HG02763 (cell line): ENCODE measurements around the gene ATG14.
"Not testable (repeated sequence)": the region's sequence is repeated elsewhere in the genome, so short reads cannot be mapped to it uniquely, and the experiment has no call there.

Source experiments
- ATAC-seq: cut with Tn5 transposase; IDR thresholded peaks from one replicate; pipeline ENCODE4 v1.9.1; 2021; ENCODE audit warnings: mild to moderate bottlenecking, moderate library complexity; ENCODE audit not compliant: unreplicated experiment

ATG14 gene

DNA sequence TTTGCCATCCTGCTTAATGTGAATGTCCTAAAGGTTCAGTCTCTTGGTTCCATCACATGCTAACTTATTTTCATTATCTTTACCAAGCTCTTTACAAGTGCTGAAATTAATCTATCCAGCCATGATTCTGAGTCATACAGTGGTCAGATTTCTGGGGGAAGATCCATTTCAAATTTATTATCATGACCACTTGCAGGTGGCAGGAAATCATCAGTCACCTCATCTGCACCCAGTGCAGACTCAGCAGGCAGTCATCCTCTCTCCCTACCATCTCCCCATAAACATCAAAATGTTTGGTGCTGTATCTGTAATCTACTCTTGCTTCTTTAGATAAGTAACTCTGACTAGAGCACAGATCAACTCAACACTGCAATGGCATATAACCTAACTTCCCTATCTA, 23.5 kb downstream of the ATG14 start:
- ATAC-seq: no peak

DNA sequence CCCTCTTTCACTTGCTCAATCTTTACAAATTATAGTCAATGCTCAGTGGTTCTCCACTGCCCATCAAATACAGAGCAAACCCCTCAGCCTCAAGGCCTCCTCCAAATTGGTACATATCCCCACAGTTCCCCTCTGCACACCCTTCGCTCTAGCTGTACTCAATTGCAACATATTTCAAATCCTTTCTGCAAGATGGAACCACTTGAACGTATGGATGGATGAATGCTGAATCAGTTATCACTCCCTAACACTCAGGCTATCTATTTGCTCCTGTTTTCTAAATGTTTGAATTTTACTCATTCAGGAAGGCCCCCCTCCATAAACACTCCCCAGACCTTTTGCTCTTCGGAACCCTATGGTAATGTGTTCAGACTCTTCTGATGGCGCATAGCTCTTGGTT, 24.5 kb downstream of the ATG14 start:
- ATAC-seq: no peak

DNA sequence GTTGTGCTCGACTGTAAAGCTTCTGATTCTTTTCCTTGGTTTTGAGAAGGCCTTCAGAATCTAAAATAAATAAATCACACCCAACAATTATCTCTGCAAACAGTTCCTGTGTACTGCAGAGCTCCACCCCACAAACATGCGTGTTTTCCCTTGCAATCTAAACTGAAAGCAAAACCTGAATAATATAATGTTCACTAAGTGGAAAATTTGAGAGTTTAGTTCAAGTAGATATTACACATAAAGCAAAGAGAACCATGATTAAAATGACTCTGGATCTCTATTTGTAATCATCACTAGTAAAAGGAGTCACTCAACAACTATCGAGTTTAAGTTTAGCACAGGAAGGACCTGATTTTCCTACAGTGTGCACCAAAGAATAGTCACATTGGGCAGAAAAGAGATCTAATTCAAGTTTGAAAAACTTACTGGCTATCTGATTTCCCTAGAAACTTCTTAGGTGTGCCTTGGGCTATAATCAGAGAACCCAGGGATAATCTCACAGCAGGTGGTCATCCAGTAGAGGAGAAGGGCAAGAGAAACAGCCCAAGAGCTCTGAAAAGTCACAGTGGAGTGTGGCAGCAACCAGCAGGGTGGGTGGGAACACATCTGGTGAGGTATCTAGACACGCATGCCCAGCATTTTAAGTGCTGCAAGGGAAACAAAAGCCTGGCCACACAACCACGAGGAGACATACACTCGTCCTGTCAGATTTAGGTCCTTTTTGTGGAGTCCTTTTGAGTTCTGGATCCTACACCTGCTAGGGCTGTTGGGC, 25.4 kb downstream of the ATG14 start:
- no peak for ATAC-seq

DNA sequence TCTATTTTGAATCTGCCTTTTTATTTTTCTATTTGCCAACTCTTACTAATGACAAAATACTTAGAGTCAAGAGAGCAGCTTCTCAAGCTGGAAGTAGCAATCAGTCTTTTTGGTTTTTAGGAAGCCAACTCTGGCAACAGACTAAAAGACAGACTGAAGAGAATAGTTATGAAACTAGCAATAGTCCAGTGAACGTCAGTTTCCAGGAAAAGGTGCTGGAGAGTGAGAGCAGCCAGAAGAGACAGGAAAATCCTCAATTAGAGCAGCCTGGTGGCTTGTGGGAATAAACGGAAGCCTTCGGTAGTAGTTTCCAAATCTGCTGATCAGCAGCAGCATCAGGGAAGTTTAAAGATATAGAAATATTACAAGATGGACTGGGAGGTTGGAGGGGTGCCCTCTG, 27.1 kb downstream of the ATG14 start:
- ATAC-seq: no peak

DNA sequence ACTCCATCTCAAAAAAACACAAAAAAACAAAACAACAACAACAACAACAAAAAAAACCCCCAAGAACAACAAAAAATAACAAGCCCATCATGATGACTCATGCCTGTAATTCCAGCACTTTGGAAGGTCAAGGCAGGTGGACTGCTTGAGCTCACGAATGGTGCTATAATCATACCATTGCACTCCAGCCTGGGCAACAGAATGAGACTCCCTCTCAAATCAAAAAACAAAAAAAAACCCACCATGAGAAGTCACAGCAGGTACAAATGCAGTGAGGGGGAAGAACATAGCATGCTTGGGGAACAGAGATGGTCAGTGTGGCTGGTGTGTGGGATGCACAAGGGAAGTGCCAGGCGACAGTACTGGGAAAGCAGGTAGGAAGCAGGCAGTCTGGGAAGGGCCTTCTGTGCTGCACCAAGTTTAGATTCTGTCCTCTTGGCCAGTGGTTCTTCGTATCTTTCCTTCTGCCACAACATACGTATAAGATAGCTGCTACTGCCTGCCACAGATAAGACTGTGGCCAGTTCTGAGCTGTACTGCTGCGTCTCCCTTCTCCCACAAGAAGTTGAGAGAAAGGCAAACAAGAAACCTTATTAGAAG, 28.0 kb downstream of the ATG14 start:
- ATAC-seq: no peak

DNA sequence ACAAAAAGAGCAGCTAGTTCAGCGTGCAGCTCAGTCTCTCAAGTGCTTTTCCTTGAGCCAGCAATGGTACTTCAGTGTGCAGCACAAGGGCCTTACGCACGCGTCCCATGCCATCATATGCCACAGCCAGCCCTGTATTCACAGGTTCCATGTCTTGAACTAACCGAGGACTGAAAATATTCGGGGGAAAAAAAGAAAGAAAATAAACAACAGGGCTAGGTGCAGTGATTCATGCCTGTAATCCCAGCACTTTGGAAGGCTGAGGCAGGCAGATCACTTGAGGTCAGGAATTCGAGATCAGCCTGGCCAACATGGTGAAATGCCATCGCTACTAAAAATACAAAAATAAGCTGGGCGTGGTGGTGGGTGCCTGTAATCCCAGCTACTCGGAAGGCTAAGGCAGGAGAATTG, 28.6 kb downstream of the ATG14 start:
- ATAC-seq: not testable (repeated sequence)

DNA sequence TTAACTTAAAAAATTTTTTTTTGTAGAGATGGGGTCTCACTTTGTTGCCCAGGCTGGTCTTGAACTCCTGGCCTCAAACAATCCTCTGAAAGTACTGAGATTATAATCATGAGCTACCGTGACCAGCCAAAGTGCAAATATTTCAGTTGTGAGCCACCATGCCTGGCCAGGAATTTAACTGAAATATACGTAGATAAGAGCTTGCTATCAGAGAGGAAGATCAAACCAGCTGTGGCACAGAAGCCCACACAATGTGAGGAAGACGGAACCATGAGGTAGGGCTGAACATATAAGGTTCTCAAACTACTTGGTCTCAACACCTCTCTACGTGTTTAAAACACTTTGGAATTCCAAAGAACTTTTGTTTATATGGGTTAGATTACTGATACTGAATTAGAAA, 29.1 kb downstream of the ATG14 start:
- no peak for ATAC-seq

DNA sequence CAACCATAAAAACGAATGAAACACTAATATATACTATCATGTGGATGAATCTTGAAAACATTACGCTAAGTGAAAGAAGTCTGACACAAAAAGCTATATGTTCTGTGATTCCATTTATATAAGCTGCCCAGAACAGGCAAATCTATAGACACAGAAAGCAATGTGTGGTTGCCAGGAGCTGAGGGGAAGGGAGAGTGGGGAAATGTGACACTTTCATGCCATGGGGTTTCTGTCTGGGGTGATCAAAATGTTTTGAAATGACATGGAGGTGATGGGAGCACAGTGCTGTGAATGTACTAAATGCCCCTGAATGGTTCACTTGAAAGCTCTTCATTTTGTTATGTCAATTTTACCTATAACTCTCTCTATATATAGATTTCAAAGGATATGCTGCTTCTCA, 30.1 kb downstream of the ATG14 start:
- no peak for ATAC-seq

DNA sequence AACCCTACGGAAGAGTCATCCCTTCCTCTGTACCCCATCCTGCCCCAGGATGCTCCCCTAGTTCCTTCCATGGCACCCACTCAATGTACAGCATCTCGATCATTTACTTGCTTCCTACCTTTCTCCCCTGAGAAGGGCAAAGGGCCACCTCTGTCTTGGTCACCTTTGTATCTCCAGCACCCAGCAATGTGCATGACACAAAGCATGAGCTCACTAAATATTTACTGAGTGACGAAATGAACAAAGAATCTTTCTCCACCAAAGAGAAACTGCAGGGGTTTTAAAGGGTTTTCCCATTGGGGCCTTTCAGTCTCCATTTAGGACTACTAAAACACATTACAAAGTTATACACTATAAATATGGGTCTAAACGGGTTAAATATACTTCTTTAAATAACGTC, 30.6 kb downstream of the ATG14 start:
- no peak for ATAC-seq

DNA sequence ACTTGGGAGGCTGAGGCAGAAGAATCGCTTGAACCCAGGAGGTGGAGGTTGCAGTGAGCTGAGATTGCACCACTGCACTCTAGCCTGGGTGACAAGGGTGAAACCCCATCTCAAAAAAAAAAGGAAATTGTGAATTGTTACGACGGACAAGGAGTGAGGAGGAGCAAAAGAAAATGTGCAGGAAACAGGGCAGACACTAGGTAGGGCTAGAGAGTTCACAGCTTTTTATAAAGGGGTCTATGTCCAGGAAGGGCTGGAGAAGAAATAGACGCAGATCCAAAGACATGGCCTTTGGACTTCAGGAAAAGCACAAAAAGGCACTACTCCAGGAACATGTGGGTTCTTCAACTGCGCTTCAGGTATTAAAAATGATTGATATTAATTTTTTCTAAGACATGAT, 34.4 kb downstream of the ATG14 start:
- no peak for ATAC-seq

DNA sequence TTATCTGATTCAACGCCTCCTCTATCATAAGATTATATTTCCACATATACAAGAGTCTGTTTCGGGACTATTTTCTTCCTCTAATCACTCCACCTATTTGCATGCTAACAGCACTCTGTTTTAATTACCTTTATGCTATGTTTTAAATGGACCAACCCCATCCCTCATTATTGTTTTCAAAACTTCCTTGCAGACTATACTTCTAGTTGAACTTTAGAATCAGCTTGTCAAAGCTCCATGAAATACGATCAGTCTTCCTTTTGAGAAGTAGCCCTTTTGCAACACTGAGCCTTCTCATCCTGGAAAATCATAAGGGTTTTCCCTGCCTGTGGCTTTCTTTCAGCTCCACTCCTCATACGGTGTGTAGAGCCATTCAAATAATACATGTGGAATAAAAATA, 36.9 kb downstream of the ATG14 start:
- ATAC-seq: no peak

DNA sequence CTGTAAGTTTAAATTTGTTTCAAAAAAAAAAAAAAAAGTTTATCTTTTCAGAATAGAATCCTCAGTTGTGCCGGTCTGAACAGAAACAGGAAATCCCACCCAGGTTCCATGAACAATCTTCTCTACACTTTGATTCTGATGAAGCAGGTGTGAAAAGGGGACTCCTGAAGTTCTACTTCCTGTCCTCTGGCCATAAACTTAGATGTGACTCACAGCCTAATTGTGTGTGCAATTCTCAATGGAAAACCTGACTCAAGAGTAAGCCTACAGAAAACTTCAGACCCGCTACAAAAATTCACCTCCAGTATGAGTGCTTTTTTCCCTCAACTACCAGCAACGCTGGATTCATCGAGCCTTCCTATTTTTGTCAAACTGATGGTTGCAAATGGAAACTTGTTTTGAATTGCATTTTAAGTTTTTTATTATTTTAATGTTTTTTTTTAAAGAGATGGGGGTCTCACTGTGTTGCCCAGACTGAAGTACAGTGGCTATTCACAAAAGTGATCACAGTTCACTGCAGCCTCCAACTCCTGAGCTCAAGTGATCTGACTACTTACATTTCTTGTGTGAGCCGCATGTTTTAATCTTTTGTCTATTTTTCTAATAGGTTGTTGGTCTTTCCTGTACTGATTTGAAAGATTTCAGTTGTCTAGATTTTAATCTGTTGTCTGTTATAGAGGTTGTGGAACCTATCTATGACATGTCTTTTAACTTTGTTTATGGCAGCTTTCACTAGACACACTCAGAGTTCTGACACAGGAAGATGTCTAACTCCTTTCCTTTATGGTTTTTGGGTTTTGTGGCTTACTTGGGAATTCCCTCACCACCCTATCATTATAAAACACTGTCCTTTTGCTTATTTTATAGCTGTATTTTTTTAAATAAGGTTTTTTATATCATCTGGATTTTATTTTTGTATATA, 37.6 kb downstream of the ATG14 start:
- ATAC-seq: no peak

DNA sequence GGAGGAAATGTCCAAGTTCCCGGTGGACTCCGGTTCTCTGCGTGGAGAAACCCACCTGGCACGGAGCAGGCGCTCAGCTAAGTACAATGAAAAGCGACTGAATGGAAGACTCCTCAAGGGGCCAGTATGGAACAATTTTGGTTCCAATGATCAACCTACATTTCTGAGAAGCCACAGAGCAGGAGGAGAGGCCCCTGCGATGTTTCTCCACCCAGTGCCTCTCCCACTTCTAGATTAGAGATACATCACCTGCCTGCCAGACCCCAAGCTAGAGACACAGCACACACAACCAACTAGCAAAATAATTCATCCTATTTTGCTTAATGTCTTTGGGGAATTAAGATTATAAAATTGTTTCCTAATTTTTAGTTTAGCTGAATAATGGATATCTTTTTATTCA, 38.8 kb downstream of the ATG14 start:
- no peak for ATAC-seq

DNA sequence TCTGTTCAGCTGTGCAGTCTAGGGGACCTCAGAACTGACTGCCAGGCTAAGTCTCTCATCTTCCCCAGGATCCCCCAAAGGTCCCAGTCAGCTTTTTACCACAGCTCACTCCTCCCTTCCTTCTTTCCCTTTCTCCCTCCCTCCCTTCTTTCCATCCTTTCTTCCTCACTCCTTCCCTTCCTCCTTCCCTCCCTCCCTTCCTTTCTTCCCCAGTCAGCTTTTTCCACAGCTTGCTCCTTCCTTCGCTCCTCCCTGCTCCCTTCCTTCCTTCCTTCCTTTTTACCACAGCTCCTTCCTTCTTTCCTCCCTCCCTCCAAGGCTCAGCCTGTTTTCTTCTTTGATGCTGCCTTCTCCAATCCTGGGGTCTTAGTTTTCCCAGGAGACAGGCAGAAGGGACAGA, 39.2 kb downstream of the ATG14 start:
- ATAC-seq: no peak

DNA sequence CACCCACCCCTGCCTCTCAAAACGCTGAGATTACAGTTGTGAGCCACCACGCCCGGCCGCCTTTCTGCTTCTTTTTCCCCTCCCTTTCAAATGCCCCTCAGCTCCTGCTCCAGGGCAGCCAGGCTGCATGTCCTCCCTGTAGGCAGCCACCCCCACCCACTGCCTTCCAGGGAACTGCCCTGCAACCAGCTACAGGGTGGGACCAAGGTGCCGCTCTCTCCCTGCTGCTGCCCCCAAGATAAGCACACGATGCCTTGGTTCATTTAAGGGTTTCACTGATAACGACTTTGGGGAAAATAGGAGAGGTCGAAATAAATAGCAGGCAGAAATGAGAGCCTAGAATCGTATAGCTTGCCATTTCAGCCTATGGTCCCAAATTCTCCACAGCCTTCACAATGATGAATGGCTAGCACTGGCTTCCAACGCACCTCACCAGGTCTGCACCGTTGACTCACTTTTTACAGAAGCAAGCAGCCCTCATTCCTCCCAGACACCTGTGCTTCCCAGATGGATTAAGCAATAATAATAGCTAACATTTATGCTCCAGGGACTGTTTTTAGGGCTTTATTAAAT, 40.7 kb downstream of the ATG14 start:
- ATAC-seq: no peak

DNA sequence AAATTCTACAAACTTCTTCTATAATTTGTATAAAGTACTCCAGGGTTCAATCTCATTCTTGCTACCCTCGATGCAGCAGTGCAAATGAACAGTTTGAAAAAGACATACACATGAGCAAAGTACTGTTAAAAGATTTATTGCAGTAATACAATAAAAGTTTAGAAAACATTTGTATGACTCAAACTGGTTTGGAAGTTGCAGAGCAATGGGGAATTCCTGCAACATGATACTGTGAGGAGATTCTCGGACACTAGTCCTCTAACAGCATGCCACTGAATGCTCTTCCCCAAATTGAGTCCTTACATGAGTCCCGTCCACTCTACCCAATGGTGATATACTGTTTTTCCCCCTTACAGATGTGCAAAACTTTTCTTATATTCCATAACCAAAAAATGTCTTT, 45.4 kb downstream of the ATG14 start:
- ATAC-seq: no peak

DNA sequence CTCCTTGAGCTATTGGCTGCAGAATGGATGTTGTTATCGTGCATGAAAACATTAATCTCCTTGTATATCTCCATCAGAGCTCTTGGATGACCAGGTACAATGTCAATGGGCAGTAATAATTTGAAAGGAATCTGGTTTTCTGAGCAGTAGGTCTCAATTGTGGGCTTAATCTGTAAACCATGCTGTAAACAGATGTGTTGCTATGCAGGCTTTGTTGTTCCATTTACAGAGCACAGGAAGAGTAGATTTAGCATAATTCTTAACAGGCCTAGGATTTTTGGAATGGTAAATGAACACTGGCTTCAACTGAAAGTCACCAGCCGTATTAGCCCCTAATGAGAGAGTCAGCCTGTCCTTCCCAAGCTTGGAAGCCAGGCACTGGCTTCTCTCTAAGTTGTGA, 50.4 kb downstream of the ATG14 start:
- no peak for ATAC-seq

DNA sequence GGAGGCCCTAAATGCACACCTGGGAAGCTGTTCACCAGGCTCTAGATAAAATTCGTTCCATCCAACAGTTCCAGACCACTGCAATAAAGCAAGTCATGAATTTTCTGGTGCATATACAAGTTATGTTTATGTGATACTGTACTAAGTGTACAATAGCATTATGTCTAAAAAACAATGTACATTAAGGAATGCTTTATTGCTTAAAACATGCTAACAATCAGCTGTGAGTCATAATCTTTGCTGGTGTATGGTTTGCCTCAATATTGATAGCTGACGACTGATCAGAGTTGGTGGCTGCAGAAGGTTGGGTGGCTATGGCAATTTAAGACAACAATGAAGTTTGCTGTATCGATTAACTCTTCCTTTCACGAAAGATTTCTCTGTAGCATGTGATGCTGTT, 52.3 kb downstream of the ATG14 start:
- ATAC-seq: no peak

DNA sequence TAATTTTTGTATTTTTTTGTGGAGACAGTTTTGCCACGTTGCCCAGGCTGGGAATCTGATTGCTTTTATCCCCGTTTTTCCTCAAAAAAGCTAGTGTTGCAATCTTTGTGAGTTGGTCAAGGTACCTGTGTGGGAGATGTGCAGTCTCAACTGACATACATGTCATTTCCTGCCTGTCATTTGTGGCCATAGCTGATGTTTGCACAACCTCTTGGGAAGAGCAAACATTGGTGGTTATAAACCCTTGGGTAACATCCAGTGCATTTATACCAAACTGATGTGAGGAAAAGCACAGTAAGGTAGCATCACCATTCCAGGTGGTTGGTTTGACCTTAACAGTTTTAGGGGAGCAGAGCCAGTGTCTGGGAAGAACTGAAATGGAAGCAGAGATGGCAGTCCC, 54.7 kb downstream of the ATG14 start:
- no peak for ATAC-seq

DNA sequence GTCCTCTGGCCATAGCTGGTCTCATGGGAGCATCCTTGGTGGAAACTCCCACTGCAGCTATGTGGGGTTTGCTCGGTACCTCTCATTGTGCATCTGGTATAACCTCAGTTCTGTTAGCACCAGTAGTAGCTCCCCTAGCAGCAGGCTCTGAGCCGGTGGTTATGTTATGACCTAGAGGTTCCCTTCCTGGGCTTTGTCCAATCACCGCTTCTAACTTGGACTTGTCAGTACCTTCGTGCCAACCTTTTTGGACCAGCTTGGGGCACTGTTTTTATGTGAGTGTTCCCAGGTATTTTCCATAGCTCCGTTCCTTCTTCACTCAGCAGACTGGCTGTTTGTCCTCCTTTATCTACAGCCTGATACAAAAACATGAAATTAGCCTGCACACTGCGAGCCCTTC, 55.7 kb downstream of the ATG14 start:
- ATAC-seq: no peak

DNA sequence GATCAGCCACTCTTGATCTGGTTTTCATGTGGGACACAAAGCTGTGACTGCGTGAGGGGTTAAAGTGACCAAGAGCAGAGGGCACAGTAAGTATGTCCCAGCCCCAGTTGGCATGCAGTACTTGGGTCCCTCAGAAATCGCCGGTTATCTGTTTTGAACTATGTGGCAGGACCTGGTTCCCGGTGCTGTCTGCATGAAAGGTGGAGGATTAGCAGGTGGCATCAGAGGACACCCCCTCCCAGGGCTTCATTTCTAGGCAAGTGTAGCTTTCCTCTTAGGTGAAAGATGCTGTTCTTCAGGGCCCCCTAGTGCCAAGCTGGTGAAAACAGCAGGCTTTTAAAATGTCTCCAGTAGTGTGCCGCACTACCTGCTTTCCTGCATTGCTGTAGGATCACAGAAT, 57.1 kb downstream of the ATG14 start:
- ATAC-seq: peak; percentile 48
